OCI-LY3 (cell line): ENCODE measurements around the gene ZNF433.

Experiments used
- CTCF ChIP-seq: fragments of 200-600, 300-600 bp; sonication (generic); IDR thresholded peaks from 2 replicates; pipeline ENCODE4 v1.5.1; 2014; ENCODE audit warnings: antibody characterized with exemption, low read length, low read depth
- EZH2phosphoT487 ChIP-seq: fragments of 200-600 bp; shearing (Covaris generic); IDR thresholded peaks from 2 replicates; pipeline ENCODE4 v1.6.1; 2018; ENCODE audit warnings: antibody characterized with exemption, mixed run types, low read depth

GRCh38 chr19:11978492-11979100 lies 56.9 kb downstream of the ZNF433 start:
- TF ChIP-seq CTCF: no peak
- TF ChIP-seq EZH2phosphoT487: no peak
